HCT116 (cell line): ENCODE data around the gene LHPP.
"Not testable (repeated sequence)": the region's sequence is repeated elsewhere in the genome, so short reads cannot be mapped to it uniquely, and the experiment has no call there.

ENCODE experiments used
- EGR1 ChIP-seq: IDR thresholded peaks from 2 replicates; pipeline ENCODE4 v1.6.1; 2012; ENCODE audit warnings: low read depth
- EZH2phosphoT487 ChIP-seq: fragments of 200-600 bp; IDR thresholded peaks from 2 replicates; pipeline ENCODE4 v1.6.1; 2018; ENCODE audit warnings: antibody characterized with exemption, borderline replicate concordance
- POLR2A ChIP-seq: IDR thresholded peaks from 2 replicates; pipeline ENCODE4 v1.7.0; 2011; ENCODE audit warnings: borderline replicate concordance; ENCODE audit not compliant: insufficient read depth, insufficient read length; ENCODE audit errors: extremely low read depth
- POLR2AphosphoS5 ChIP-seq: IDR thresholded peaks from 2 replicates; pipeline ENCODE4 v1.6.1; 2011; ENCODE audit warnings: mild to moderate bottlenecking, low read depth, low read length, moderate library complexity
- SIN3A ChIP-seq: IDR thresholded peaks from 2 replicates; pipeline ENCODE4 v1.6.1; 2012; ENCODE audit warnings: low read depth
- SP1 ChIP-seq: IDR thresholded peaks from 2 replicates; pipeline ENCODE4 v1.6.1; 2012; ENCODE audit warnings: low read depth
- TCF7L2 ChIP-seq: IDR thresholded peaks from 2 replicates; pipeline ENCODE4 v1.7.0; 2011; ENCODE audit warnings: borderline replicate concordance, inconsistent platforms; ENCODE audit not compliant: insufficient read depth, insufficient read length; ENCODE audit errors: extremely low read depth
- TF ChIP-seq, protein P1 (sequence below), 3 experiments: fragments of 200-600 bp in 1 of 3; sonication (generic) in 1 of 3; IDR thresholded peaks in 2 of 3; conservative IDR thresholded peaks in 1 of 3; 2 replicates each; pipeline ENCODE4 v1.5.1; 2012 to 2017; ENCODE audit warnings: low read depth in 2 of 3, low read length in 2 of 3, antibody characterized with exemption in 1 of 3, borderline replicate concordance in 1 of 3, control low read depth in 1 of 3, mild to moderate bottlenecking in 1 of 3, mixed read lengths in 1 of 3, mixed run types in 1 of 3, moderate library complexity in 1 of 3; ENCODE audit not compliant: insufficient read depth in 1 of 3
- TF ChIP-seq, protein P2 (sequence below): IDR thresholded peaks from 2 replicates; pipeline ENCODE4 v1.6.1; 2012; ENCODE audit warnings: low read depth

DNA sequence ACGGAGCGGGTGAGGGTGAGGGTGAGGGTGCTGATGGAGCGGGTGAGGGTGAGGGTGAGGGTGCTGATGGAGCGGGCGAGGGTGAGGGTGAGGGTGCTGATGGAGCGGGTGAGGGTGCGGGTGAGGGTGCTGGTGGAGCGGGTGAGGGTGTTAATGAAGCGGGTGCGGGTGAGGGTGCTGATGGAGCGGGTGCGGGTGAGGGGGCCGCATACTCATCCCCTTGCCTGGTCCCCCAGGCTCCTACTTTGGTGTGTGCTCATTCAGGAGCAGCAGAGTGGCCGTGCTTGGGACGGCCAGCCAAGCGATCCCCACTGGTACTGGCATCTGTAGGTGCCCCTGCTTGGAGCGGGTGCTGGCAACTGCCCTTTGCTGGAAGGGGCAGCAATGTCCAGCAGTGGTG lies 149.2 kb downstream of the LHPP start:
- TF ChIP-seq, protein P1, sequence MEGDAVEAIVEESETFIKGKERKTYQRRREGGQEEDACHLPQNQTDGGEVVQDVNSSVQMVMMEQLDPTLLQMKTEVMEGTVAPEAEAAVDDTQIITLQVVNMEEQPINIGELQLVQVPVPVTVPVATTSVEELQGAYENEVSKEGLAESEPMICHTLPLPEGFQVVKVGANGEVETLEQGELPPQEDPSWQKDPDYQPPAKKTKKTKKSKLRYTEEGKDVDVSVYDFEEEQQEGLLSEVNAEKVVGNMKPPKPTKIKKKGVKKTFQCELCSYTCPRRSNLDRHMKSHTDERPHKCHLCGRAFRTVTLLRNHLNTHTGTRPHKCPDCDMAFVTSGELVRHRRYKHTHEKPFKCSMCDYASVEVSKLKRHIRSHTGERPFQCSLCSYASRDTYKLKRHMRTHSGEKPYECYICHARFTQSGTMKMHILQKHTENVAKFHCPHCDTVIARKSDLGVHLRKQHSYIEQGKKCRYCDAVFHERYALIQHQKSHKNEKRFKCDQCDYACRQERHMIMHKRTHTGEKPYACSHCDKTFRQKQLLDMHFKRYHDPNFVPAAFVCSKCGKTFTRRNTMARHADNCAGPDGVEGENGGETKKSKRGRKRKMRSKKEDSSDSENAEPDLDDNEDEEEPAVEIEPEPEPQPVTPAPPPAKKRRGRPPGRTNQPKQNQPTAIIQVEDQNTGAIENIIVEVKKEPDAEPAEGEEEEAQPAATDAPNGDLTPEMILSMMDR (IDR thresholded peaks at IDR 0.05 in 2 of 3, conservative IDR thresholded peaks at IDR 0.05 in 1 of 3; ENCODE audit: borderline replicate concordance in 1 of 3, insufficient read depth in 1 of 3, low read depth in 2 of 3, low read length in 2 of 3): not testable (repeated sequence)
- TF ChIP-seq TCF7L2, POLR2A, EGR1, POLR2AphosphoS5, SIN3A, SP1, EZH2phosphoT487: not testable (repeated sequence)
- TF ChIP-seq, protein P2, sequence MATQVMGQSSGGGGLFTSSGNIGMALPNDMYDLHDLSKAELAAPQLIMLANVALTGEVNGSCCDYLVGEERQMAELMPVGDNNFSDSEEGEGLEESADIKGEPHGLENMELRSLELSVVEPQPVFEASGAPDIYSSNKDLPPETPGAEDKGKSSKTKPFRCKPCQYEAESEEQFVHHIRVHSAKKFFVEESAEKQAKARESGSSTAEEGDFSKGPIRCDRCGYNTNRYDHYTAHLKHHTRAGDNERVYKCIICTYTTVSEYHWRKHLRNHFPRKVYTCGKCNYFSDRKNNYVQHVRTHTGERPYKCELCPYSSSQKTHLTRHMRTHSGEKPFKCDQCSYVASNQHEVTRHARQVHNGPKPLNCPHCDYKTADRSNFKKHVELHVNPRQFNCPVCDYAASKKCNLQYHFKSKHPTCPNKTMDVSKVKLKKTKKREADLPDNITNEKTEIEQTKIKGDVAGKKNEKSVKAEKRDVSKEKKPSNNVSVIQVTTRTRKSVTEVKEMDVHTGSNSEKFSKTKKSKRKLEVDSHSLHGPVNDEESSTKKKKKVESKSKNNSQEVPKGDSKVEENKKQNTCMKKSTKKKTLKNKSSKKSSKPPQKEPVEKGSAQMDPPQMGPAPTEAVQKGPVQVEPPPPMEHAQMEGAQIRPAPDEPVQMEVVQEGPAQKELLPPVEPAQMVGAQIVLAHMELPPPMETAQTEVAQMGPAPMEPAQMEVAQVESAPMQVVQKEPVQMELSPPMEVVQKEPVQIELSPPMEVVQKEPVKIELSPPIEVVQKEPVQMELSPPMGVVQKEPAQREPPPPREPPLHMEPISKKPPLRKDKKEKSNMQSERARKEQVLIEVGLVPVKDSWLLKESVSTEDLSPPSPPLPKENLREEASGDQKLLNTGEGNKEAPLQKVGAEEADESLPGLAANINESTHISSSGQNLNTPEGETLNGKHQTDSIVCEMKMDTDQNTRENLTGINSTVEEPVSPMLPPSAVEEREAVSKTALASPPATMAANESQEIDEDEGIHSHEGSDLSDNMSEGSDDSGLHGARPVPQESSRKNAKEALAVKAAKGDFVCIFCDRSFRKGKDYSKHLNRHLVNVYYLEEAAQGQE: not testable (repeated sequence)
